SK-N-MC (cell line): ENCODE measurements around the gene ADARB2.

Experiments
- DNase-seq: peaks from one replicate; pipeline ENCODE4 v3.0.0-alpha.2; 2011; ENCODE audit warnings: low read depth, low spot score
- H3K27ac ChIP-seq: fragments of 200-600 bp; sonication (generic); 2 replicates; pipeline ENCODE4 v1.5.1; 2016; ENCODE audit warnings: mixed run types
- H3K36me3 ChIP-seq: fragments of 200-600 bp; sonication (generic); 2 replicates; pipeline ENCODE4 v1.6.1; 2017; ENCODE audit warnings: antibody characterized with exemption, low read length, mixed read lengths; ENCODE audit not compliant: insufficient read depth
- H3K4me3 ChIP-seq: fragments of 200-600 bp; sonication (generic); 2 replicates; pipeline ENCODE4 v1.5.1; 2016
- H3K9ac ChIP-seq: fragments of 200-600 bp; sonication (generic); 2 replicates; pipeline ENCODE4 v1.8.0; 2017; ENCODE audit warnings: mixed run types, mixed read lengths; ENCODE audit not compliant: insufficient read length
- H3K9me3 ChIP-seq: fragments of 200-600 bp; sonication (generic); 2 replicates; pipeline ENCODE4 v1.6.1; 2017; ENCODE audit warnings: low read depth, mild to moderate bottlenecking, antibody characterized with exemption, low read length, moderate library complexity, mixed read lengths
- EZH2 ChIP-seq: fragments of 200-600 bp; sonication (generic); IDR thresholded peaks from one replicate; pipeline ENCODE4 v1.6.1; 2017; ENCODE audit warnings: antibody characterized with exemption
- FOXP2 ChIP-seq: optimal IDR thresholded peaks from 2 replicates; pipeline ENCODE3; 2011; ENCODE audit warnings: mild to moderate bottlenecking, moderate library complexity; ENCODE audit not compliant: insufficient read depth; ENCODE audit errors: extremely low read length, control extremely low read depth
- POLR2AphosphoS5 ChIP-seq: IDR thresholded peaks from 2 replicates; pipeline ENCODE4 v1.6.1; 2012; ENCODE audit warnings: mild to moderate bottlenecking, low read depth, low read length, borderline replicate concordance

Gene ADARB2

DNA sequence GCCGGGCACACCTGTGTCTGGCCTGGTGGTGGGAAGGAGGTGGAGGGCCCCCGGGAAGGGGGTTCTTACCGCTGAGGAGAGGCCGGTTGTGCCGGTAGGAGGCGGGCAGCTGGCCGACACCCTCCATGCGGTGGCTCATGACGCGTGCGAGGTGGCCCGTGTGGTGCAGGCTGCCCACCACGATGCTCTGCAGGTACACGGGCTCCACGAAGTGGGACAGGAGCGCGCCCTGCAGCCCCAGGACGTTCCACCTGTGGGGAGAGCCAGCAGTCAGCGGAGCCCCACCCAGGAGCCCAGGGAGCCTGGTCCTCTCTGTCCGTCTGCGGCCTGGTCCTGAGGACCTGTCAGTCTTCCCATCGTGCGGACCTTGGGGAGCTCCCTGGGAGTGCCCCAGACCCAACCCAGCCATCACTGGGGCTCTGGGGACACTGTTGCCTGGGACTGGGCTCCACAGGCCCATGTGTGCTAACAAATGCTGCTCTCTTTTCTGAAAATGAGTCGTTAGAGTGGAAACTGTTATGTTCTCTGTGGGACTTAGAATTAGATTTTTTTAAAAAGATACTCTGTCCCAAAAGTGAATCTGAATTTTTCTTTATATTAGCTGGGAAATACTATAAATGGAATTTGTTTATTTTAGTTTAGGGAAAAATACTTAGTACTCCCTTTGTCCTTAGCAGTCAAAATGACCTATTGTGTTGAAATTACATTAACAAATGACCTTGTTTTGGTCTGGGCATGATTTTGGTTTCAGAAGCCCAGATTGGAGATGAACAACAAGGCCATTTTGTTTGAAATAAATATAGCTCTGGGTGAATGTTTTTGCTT is 537.2 kb downstream of the ADARB2 start:
- no peaks in the 10 kb centered on the region for H3K36me3 ChIP-seq
- no peak overlapping the region for H3K9ac ChIP-seq
- H3K9me3 ChIP-seq, result no peaks in the 10 kb centered on the region
- DNase-seq, result no peak
- H3K27ac ChIP-seq, result no peak overlapping the region
- TF ChIP-seq POLR2AphosphoS5 (no peak), EZH2 (no peak), FOXP2 (no peak)
- H3K4me3 ChIP-seq, result no peak overlapping the region

- no peak overlapping the region for H3K4me3 ChIP-seq
- H3K27ac ChIP-seq, result no peak overlapping the region
- H3K9ac ChIP-seq, result no peak overlapping the region
- H3K9me3 ChIP-seq, result no peaks in the 10 kb centered on the region
- TF ChIP-seq EZH2 (no peak), POLR2AphosphoS5 (no peak), FOXP2 (no peak)
- no peaks in the 10 kb centered on the region for H3K36me3 ChIP-seq
- DNase-seq, result no peak
Observed at GRCh38 chr10:1199345-1199673, 538.0 kb downstream of the ADARB2 start.

GRCh38 chr10:1198453-1199344 is 538.6 kb downstream of the ADARB2 start:
- Histone ChIP-seq H3K4me3 (no peak overlapping the region), H3K9me3 (no peaks in the 10 kb centered on the region), H3K9ac (no peak overlapping the region), H3K36me3 (no peaks in the 10 kb centered on the region), H3K27ac (no peak overlapping the region)
- no peak for TF ChIP-seq EZH2
- TF ChIP-seq POLR2AphosphoS5, result no peak
- TF ChIP-seq FOXP2, result no peak
- no peak for DNase-seq

- Histone ChIP-seq H3K9ac (no peak overlapping the region), H3K27ac (no peak overlapping the region), H3K36me3 (no peaks in the 10 kb centered on the region), H3K4me3 (no peak overlapping the region), H3K9me3 (no peaks in the 10 kb centered on the region)
- no peak for DNase-seq
- TF ChIP-seq FOXP2 (no peak), EZH2 (no peak), POLR2AphosphoS5 (no peak)
Observed at GRCh38 chr10:1197384-1197783, 539.9 kb downstream of the ADARB2 start.

GRCh38 chr10:1196656-1197055 is 540.7 kb downstream of the ADARB2 start:
- no peak for TF ChIP-seq EZH2
- TF ChIP-seq POLR2AphosphoS5, result no peak
- TF ChIP-seq FOXP2, result no peak
- Histone ChIP-seq H3K27ac (no peak overlapping the region), H3K36me3 (no peaks in the 10 kb centered on the region), H3K4me3 (no peak overlapping the region), H3K9ac (no peak overlapping the region), H3K9me3 (no peaks in the 10 kb centered on the region)
- no peak for DNase-seq

GRCh38 chr10:1195828-1196227 is 541.5 kb downstream of the ADARB2 start:
- H3K9me3 ChIP-seq, result no peaks in the 10 kb centered on the region
- H3K36me3 ChIP-seq, result no peaks in the 10 kb centered on the region
- no peak for DNase-seq
- no peak overlapping the region for H3K9ac ChIP-seq
- no peak overlapping the region for H3K27ac ChIP-seq
- TF ChIP-seq POLR2AphosphoS5, result no peak
- TF ChIP-seq EZH2, result no peak
- no peak for TF ChIP-seq FOXP2
- no peak overlapping the region for H3K4me3 ChIP-seq

GRCh38 chr10:1194161-1194560 is 543.2 kb downstream of the ADARB2 start:
- Histone ChIP-seq H3K4me3 (no peak overlapping the region), H3K27ac (no peak overlapping the region), H3K36me3 (no peaks in the 10 kb centered on the region), H3K9ac (no peak overlapping the region), H3K9me3 (no peaks in the 10 kb centered on the region)
- TF ChIP-seq FOXP2, result no peak
- TF ChIP-seq POLR2AphosphoS5, result no peak
- TF ChIP-seq EZH2, result no peak
- DNase-seq, result no peak

DNA sequence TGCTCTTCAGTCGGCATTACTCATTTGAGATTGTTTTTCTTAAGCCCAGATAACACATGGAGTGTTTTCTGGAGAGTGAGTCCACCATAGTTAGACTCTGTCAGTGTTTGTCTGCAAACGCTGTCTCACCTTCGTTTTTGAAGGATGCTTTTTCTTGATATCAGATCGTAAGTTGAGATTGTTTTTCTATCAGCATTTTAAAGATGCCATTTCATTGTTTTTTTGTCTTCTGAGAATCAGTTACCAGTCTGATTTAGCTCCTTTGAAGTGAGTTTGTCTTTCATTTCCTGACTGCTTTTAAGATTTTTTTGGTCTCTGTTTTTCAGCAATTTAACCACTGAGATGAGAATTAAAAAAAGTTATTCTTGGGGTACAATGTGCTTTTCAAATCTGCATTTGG is 543.8 kb downstream of the ADARB2 start:
- H3K9ac ChIP-seq, result no peak overlapping the region
- no peaks in the 10 kb centered on the region for H3K9me3 ChIP-seq
- H3K27ac ChIP-seq, result no peak overlapping the region
- TF ChIP-seq FOXP2 (no peak), POLR2AphosphoS5 (no peak), EZH2 (no peak)
- no peaks in the 10 kb centered on the region for H3K36me3 ChIP-seq
- DNase-seq, result no peak
- no peak overlapping the region for H3K4me3 ChIP-seq
